Retinal pigment epithelial cell (primary cell): ENCODE results near the gene LETMD1.
"Not testable (repeated sequence)": the region's sequence is repeated elsewhere in the genome, so short reads cannot be mapped to it uniquely, and the experiment has no call there.

ENCODE experiments used
- DNase-seq: peaks from one replicate; pipeline ENCODE4 v3.0.0-alpha.2; 2010; ENCODE audit warnings: low read depth
- H3K4me3 ChIP-seq: 2 replicates; pipeline ENCODE4 v1.5.1; 2011; ENCODE audit warnings: mild to moderate bottlenecking, low read length, control low read depth, moderate library complexity
- CTCF ChIP-seq: conservative IDR thresholded peaks from 2 replicates; pipeline ENCODE4 v1.5.1; 2011; ENCODE audit warnings: low read depth, low read length, control low read depth, inconsistent platforms

Gene LETMD1

DNA sequence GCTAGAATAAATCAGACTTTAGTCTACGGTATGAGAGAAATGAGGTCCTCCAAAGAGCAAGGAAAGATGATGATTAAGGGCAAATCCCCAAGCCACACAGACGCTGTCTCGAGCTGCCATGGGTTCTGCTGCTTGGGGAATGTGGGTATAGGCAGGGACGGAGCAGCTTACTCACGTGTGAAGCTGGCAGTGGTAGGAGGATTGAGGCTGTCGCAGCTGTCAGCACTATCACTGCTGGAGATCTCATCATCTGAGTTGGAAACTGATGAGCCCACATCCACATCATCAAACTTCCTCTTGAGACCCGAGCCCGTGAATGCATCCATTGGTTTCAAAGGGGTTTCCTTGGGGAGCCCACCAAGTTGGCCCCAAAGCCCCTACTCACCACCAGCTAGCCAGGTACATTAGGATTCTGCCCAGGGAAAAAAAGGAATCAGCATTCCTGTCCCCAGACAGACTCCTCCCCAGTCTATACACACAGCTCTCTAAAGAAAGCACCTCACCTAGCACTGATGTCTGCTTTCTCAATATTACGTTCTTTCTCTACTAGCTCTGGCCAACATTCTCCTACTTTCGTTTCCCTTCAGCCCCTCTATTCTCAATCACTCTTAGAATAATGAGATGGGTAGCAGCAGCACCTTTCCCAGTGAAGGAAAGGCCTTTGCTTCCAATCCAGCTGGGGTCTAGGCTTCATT, 28.3 kb downstream of the LETMD1 start:
- no peak for DNase-seq
- no peak for TF ChIP-seq CTCF
- no peak overlapping the region for H3K4me3 ChIP-seq

DNA sequence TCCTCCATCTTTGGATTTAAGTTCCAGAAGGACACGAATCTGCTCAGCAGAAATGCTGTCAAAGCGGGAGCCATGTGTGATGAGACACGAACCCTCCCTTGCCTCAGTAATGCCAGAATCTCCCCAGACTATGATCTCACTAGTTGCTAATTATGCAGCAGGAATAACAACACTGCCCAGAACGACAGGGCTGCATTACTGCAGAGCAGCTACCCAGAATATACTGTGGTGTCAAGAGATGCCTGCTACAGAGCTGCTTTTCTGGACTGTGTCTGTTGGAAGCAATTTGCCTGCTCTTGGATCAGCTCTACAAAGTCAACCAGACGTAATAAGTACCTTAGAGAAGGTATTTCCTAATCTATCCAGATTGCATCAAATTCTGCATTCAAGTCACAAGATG, 29.8 kb downstream of the LETMD1 start:
- TF ChIP-seq CTCF = no peak
- peak; percentile 52 for DNase-seq
- H3K4me3 ChIP-seq = no peak overlapping the region

GRCh38 chr12:51078346-51078745, 30.2 kb downstream of the LETMD1 start:
- not testable (repeated sequence) for DNase-seq, H3K4me3 ChIP-seq

GRCh38 chr12:51078866-51079265, 30.7 kb downstream of the LETMD1 start:
- not testable (repeated sequence) for DNase-seq, H3K4me3 ChIP-seq

GRCh38 chr12:51080136-51080535, 32.0 kb downstream of the LETMD1 start:
- no peak for TF ChIP-seq CTCF
- H3K4me3 ChIP-seq = no peak overlapping the region
- DNase-seq = no peak

GRCh38 chr12:51081421-51081820, 33.3 kb downstream of the LETMD1 start:
- no peak for TF ChIP-seq CTCF
- peak overlapping the region; percentile 87 for H3K4me3 ChIP-seq
- no peak for DNase-seq

DNA sequence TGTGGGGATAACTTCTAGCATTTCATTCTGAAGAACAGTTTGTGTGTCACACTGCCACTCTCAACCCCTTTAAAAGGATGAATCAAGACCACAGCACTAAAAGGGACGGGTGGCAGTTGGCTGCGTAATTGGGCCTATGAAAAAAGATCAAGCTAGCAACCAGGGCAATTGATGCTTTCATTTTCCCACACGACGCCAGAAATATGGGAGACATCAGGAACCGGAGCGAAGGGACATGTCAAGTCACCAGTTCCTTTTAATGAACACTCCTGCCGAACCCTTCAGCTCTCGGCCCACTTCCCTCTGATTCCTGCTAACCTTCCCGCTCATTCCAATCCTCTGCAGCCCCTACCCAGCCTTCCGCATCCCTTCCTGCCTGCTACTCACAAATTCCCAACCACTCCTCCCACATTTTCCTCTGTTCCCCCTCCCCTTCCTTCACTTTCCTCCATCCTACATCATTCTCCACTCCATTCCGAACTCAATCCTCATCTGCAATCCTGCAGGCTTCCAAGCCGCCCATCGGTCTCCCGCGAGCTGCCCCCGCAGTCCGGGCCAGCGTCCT, 34.5 kb downstream of the LETMD1 start:
- DNase-seq = no peak
- TF ChIP-seq CTCF = no peak
- H3K4me3 ChIP-seq = peak overlapping the region; percentile 87

GRCh38 chr12:51083126-51083833, 35.2 kb downstream of the LETMD1 start, which contains the start of gene CSRNP2:
TSS of gene CSRNP2 (minus strand) at chr12:51083596. CDS start at chr12:51076561, 7,035 bp downstream.
- DNase-seq = peak; percentile 82
- peak within 1 kb of the TSS; percentile 87 for H3K4me3 ChIP-seq

More at GRCh38 chr12:51083126-51083833, 35.2 kb downstream of the LETMD1 start, which contains the start of gene CSRNP2:
- TF ChIP-seq CTCF = no peak
